ENCODE measurements around the gene TMPRSS13. TPM values are rescaled to one million over a fixed set of nuclear protein-coding genes. Genes with fewer than 3 reads are reported as not detected.

Gene TMPRSS13
- total and polyA plus RNA-seq, 8 donors, result 0.19 to 3.8 (median 1.2) TPM; not detected in 3

DNA sequence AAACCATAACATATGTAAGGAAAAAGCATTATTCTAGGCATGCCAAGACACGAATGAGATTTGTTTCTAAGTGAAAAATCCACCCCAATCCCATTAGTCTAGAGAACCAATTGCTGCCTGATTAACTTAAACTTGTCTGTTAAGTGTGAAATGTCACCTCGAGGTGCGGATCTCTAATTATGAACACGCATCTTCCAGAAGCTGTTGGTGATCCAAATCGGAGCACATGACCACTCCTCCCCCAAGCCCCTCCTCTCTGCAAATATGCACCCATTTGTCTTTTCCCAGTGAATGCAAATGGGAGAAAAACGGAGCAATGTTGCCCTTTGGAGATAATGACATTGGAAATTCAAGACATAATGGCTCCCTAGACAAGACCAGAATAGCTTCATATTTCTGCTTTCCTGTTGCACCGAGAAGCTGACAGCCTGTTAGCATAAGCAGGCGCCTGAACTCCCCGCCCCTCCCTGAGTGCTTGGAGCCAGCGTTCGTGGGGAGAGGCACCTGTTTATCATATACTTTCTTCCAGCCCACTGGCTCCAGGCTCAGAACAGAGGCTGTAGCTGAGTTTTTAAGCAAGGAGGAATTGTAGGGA is 46.8 kb downstream of the TMPRSS13 start:
- H3K4me1 ChIP-seq, result peaks cover 3 to 46% (median 20%) of the 10 kb centered on the region in 4 donors
- H3K27me3 ChIP-seq, result peaks cover 0 to 43% (median 6%) of the 10 kb centered on the region in 3 donors
- no peaks in the 10 kb centered on the region for H3K9me3 ChIP-seq
- 27 to 37% (median 29%) methylated on average over 11 of the region's 11 CpGs for WGBS, 5 donors
- no peaks in the 10 kb centered on the region for H3K36me3 ChIP-seq
- peak in 1 of 2 donors; percentile 71 for DNase-seq
- no peak for TF ChIP-seq EP300 (IDR thresholded peaks at IDR 0.05)
- TF ChIP-seq, protein P1, sequence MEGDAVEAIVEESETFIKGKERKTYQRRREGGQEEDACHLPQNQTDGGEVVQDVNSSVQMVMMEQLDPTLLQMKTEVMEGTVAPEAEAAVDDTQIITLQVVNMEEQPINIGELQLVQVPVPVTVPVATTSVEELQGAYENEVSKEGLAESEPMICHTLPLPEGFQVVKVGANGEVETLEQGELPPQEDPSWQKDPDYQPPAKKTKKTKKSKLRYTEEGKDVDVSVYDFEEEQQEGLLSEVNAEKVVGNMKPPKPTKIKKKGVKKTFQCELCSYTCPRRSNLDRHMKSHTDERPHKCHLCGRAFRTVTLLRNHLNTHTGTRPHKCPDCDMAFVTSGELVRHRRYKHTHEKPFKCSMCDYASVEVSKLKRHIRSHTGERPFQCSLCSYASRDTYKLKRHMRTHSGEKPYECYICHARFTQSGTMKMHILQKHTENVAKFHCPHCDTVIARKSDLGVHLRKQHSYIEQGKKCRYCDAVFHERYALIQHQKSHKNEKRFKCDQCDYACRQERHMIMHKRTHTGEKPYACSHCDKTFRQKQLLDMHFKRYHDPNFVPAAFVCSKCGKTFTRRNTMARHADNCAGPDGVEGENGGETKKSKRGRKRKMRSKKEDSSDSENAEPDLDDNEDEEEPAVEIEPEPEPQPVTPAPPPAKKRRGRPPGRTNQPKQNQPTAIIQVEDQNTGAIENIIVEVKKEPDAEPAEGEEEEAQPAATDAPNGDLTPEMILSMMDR (IDR thresholded peaks at IDR 0.05), result no peak
- no peak for TF ChIP-seq POLR2A (IDR thresholded peaks at IDR 0.05)
- TF ChIP-seq POLR2AphosphoS5 (IDR thresholded peaks at IDR 0.05), result no peak
- peak overlapping the region in 2 of 5 donors; percentile 4 to 83 for H3K27ac ChIP-seq
- intact Hi-C loops (cut with DNase I; ENCODE audit: low total_unique reads), result no loop called here
- no peak overlapping the region for H3K4me3 ChIP-seq

DNA sequence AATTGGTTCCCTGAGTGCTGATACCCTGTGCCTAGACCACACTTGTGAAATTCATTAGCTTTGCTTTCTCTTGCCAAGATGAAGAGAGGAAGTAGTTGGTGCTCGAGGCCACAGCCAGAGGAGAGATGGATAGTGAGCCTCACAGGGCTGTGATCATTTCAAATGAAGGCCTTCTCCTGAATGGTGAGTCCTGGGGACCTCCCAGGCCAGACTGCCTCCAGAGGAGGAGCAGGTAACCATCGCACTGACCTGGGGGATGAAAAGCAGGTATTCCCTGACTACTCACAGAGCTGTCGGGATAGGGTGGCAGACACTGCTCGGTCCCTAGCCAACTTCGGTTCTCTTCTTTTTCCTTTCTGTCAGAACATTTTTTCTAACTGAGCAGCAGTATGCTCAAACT is 48.0 kb downstream of the TMPRSS13 start:
- H3K36me3 ChIP-seq, result no peaks in the 10 kb centered on the region
- DNase-seq, result no peak
- no peak for TF ChIP-seq POLR2A (IDR thresholded peaks at IDR 0.05)
- no peak for TF ChIP-seq EP300 (IDR thresholded peaks at IDR 0.05)
- TF ChIP-seq POLR2AphosphoS5 (IDR thresholded peaks at IDR 0.05), result no peak
- TF ChIP-seq, protein P1 (IDR thresholded peaks at IDR 0.05), result no peak
- intact Hi-C loops (cut with DNase I; ENCODE audit: low total_unique reads), result no loop called here
- peaks cover 14 to 55% (median 28%) of the 10 kb centered on the region in 4 donors for H3K4me1 ChIP-seq
- WGBS, 5 donors, result 88 to 92% (median 91%) methylated on average over 5 of the region's 5 CpGs
- H3K9me3 ChIP-seq, result no peaks in the 10 kb centered on the region
- H3K27me3 ChIP-seq, result peaks cover 0 to 55% (median 17%) of the 10 kb centered on the region in 3 donors
- H3K4me3 ChIP-seq, result no peak overlapping the region
- H3K27ac ChIP-seq, result peak overlapping the region in 1 of 5 donors; percentile 27

DNA sequence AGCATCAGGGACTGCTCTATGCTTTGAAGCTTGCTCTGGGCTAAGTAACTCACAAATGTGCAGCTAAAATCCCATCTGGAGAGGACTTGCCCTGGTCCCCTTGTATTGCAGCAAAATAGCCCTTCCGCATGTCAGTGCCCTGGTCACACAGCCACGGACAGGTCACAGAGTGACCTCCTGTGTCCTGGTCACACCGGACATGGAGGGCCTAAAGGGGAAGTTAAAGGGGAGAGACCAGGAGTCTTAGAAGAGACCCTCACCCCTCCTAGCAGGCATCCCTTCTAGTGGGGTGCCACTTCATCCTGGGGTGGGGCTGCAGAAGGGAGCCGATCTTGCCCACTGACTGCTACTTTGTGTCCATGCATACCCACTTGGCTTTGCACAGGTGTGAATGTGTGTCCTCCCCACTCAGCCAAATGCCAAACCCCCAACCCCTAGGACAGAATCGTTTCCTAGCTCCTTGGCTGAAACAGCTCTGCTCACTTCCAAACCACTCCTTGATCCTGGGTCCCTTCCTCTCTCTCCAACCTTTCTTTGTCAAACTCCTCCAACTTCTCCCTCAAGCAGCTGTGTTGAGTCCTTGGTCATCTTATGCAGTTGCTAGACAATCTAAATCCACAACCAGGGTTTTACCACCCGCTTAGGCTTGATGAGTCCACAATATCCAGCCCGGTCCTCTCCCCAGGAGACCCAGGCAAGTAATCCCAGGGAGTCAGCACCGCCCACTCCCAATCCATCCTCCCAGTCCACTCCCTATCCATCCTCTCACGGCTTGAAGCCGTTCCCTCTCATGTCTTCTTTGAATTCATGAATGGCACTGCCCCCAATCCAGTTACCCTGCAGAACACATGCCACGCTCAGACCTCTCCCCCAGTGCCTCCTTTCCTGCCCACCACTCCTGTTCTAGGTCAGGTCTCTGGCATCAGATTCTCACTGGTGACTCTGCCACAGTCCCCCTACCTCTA is 49.4 kb downstream of the TMPRSS13 start:
- H3K27me3 ChIP-seq, result peaks cover 0 to 55% (median 31%) of the 10 kb centered on the region in 3 donors

More for the DNA sequence above, 49.4 kb downstream of the TMPRSS13 start:
- DNase-seq, result peak in 1 of 2 donors; percentile 1
- WGBS, 5 donors, result 70 to 87% (median 79%) methylated on average over 9 to 11 of the region's 11 CpGs
- peaks cover 24 to 57% (median 39%) of the 10 kb centered on the region in 4 donors for H3K4me1 ChIP-seq
- H3K9me3 ChIP-seq, result no peaks in the 10 kb centered on the region
- no peak overlapping the region for H3K4me3 ChIP-seq
- H3K27ac ChIP-seq, result peak overlapping the region in 1 of 5 donors; percentile 90
- no peaks in the 10 kb centered on the region for H3K36me3 ChIP-seq
- intact Hi-C loops (cut with DNase I; ENCODE audit: low total_unique reads), result no loop called here
- no peak for TF ChIP-seq POLR2AphosphoS5 (IDR thresholded peaks at IDR 0.05)
- TF ChIP-seq, protein P1 (IDR thresholded peaks at IDR 0.05), result no peak
- TF ChIP-seq EP300 (IDR thresholded peaks at IDR 0.05), result no peak
- TF ChIP-seq POLR2A (IDR thresholded peaks at IDR 0.05), result no peak
